ENCODE measurements around the gene PRKAG1. TPM values are rescaled to one million over a fixed set of nuclear protein-coding genes. Genes with fewer than 3 reads are reported as not detected.

Gene PRKAG1
- polyA plus RNA-seq, 2 of the 4 experiments (the other 2 are of a cell fraction) = 40.0 to 100 TPM

GRCh38 chr12:49049566-49050224 lies 31.1 kb upstream of the PRKAG1 start:
- WGBS (ENCODE audit: missing lambda C conversion rate) = 67% methylated on average over 19 of the region's 20 CpGs
- ChIA-PET POLR2A (interaction anchor here (1.9 kb wide), 1 partner anchor 10 kb away, joined by 7 read pairs; no protein-coding TSS in a partner anchor), CTCF (interaction anchor here (0.8 to 2.4 kb wide), 7 partner anchors 9 to 81 kb away, joined by 3 to 15 read pairs (median 3); no protein-coding TSS in a partner anchor)
- DNase-seq (ENCODE audit: low read depth in 1 of 2, low spot score in 1 of 2) (peak in 1 of 2 experiments; percentile 60), ATAC-seq (peak; percentile 48 to 77; a peak in 3 of 6 replicates), FAIRE-seq (no peak)
- Histone ChIP-seq H3K9me3 (no peaks in the 10 kb centered on the region), H3K27ac (peak overlapping the region in 1 of 2 experiments; percentile 64; a peak in 2 of 6 replicates), H3K4me2 (peak overlapping the region; percentile 9; the same call in 1 of the 3 replicates), H3K4me1 (peaks cover 15% of the 10 kb centered on the region), H3K4me3 (no peak overlapping the region)
- TF ChIP-seq HMGXB4 (CRISPR knock-in tag; IDR thresholded peaks at IDR 0.05; ENCODE audit: borderline replicate concordance) = no peak
- TF ChIP-seq FOSL2 (IDR thresholded peaks at IDR 0.05) = no peak
- TF ChIP-seq FOSL2 (CRISPR knock-in tag; IDR thresholded peaks at IDR 0.05) = peak; percentile 87

- POLR2A ChIA-PET = interaction anchor here (0.6 to 1.9 kb wide), 2 partner anchors 11 to 574 kb away, joined by 3 to 7 read pairs; partner anchors contain the start of gene PRPF40B
- H3K27ac ChIP-seq = no peak overlapping the region
- ATAC-seq (no peak), DNase-seq (ENCODE audit: low read depth in 1 of 2, low spot score in 1 of 2) (no peak), FAIRE-seq (no peak)
- no peak overlapping the region for H3K4me3 ChIP-seq
- WGBS (ENCODE audit: missing lambda C conversion rate) = 92% methylated on average over 10 of the region's 10 CpGs
- H3K4me1 ChIP-seq = peaks cover 15% of the 10 kb centered on the region
- H3K9me3 ChIP-seq = no peaks in the 10 kb centered on the region
- H3K4me2 ChIP-seq = no peak overlapping the region
- CTCF ChIA-PET = interaction anchor here (1.3 to 2.4 kb wide), 3 partner anchors 15 to 53 kb away, joined by 3 to 15 read pairs (median 4); no protein-coding TSS in a partner anchor
- TF ChIP-seq CHD2 (IDR thresholded peaks at IDR 0.05; ENCODE audit: low read length, partially characterized antibody) = no peak
- TF ChIP-seq HES2 (IDR thresholded peaks at IDR 0.05) = no peak
- TF ChIP-seq EP300 (IDR thresholded peaks at IDR 0.05) = no peak
- TF ChIP-seq REST (IDR thresholded peaks at IDR 0.05) = no peak
- no peak for TF ChIP-seq RFX5 (IDR thresholded peaks at IDR 0.05)
- TF ChIP-seq KDM1A (IDR thresholded peaks at IDR 0.05; ENCODE audit: low read depth) = no peak
- TF ChIP-seq KDM5A (IDR thresholded peaks at IDR 0.05) = no peak
- no peak for TF ChIP-seq MAX (IDR thresholded peaks at IDR 0.05)
- TF ChIP-seq, protein P1, sequence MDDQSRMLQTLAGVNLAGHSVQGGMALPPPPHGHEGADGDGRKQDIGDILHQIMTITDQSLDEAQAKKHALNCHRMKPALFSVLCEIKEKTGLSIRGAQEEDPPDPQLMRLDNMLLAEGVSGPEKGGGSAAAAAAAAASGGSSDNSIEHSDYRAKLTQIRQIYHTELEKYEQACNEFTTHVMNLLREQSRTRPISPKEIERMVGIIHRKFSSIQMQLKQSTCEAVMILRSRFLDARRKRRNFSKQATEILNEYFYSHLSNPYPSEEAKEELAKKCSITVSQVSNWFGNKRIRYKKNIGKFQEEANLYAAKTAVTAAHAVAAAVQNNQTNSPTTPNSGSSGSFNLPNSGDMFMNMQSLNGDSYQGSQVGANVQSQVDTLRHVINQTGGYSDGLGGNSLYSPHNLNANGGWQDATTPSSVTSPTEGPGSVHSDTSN (IDR thresholded peaks at IDR 0.05) = no peak
Observed at GRCh38 chr12:49048953-49049352, 30.4 kb upstream of the PRKAG1 start.

All from A549 (cell line).